GM11168 (cell line): Measurements from ENCODE around the gene IGF1.

Experiments used
- in situ Hi-C: fragments of 300-500 bp; cut with MboI; formaldehyde crosslinking; loops from one replicate; pipeline ENCODE4 v1.12.0; 2022; ENCODE audit warnings: low sequenced_read_pairs; ENCODE audit not compliant: unreplicated experiment

The IGF1 gene

GRCh38 chr12:102436867-102437266 is 43.5 kb downstream of the IGF1 start:
- in situ Hi-C loops, result no loop called here

DNA sequence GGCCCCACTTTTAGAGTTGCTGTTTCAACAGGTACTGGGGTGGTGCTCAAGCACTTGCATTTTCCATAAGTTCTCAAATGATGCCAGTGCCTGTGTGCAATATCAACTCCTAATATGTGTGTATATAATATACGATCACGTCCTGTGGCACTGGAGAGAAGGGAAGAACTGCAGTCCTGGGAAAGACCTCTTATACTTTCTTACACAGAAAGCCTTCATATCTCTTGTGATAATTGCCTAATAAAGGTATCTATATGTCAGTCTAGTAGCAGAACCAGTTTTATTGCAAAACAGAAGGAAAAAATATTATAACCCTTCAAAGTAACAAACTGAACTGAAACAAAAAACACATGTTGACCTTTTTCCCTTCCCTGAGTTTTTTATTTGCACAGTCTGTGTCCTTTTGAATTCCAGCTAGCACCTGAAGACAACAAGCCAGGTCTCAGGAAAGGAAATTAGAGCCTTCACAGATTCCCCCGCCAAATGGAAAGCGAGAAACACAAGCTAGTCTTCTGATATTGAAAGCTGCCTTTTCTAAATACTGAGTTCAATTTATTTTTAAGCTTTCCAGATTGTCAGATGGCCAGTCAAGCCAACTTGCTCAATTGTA is 44.4 kb downstream of the IGF1 start:
- in situ Hi-C loops, result no loop called here

DNA sequence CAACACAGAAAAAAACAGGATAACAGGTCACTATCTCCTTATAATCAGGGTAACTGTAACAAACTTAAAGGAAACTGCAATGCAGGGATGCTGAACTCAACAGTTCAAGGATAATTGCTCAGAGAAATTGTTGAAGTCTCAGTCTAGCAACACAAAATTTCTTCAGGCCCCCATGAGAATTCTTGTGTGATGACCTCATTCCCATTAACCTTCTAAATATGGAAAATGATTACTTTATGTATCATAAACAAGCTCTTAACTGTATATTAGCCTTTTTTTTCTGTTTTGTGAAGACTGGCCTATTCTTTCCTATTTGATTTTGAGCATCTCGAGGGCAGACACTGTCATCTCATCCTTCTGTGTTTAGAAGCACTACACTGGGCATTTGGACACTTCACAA is 47.1 kb downstream of the IGF1 start:
- in situ Hi-C loops, result no loop called here

DNA sequence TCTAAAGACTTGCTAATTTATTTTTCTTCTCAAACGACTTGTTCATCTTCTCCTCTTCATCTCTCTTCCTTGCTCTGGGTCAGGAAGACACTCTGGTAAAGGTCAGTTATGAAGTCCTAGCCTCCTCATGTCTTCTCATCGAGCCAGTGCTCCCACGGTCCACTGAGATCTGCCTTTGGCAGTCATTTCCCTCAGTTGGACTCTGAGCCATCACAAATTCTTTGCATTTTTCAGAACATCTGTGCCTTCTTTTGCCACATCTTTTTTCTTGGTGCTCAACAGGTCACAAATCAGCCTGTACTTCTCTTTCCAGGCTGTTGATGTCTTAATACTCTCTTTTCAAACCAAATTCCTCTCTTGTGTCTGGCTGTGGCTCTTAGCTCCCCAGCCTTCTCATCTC is 49.7 kb downstream of the IGF1 start:
- in situ Hi-C loops, result no loop called here

- in situ Hi-C loops, result no loop called here
Measured at GRCh38 chr12:102429211-102430154, 50.9 kb downstream of the IGF1 start.

DNA sequence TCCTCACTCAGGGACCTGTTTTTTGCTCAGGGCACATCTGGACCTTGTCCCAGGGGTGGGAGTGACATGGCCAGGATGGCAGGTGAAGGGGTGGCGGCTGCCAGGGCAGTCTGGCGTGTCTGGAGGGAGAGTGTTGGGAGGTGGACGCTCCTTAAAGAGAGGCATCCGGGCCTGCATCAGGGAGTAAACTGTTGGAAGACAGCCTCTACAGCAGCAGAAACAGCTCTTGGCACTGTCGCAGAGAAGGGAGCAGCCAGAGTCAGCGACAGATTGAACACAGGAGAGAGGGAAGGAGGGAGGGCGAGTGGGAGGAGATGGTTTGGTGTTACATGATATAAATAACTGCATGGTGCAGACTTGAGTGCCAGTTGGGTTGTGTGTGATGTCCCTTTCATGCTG is 52.8 kb downstream of the IGF1 start:
- in situ Hi-C loops, result no loop called here

DNA sequence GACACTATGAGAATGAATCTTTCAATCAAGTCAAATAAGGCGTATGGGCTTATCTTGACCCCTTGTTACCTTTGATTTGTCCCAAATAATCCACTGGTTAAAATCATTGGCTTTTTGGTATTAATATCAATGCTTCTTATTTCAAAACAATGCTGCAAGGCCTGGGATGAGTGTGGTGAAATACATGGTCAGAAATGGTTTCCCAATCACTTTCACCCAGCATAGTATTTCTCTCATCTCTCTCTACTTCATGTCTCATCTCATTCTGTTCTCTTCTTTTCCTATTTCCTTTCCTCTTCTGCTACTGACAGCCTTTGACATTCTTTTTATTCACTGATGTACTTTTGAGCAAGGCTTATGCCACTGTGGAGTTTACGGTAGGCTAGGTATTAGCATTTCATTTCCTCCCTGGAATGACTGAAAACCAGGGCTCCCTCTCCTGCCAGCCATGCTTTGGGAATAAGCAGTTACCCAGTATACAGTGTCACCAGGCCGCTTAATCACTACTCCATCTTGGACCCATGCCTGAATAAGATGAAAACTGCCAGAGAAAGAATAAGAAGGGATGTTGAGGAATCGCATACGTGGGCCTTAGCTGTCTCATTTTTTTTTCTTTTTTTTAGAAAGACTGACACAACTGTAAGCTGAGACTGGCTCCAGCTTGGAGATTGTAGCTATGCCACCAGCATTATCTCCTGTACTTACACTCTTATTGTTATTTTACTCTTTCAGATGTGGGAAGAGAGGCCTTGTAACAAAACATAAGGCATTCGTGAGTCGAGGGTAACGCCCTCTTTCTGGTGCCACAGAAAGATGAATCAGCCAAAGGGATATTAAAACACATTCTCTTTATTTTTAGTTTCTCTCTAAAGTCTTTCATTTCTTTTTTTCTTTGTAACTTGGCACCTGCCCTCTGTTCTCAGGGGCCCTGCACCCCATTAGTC is 53.5 kb downstream of the IGF1 start:
- in situ Hi-C loops, result no loop called here

DNA sequence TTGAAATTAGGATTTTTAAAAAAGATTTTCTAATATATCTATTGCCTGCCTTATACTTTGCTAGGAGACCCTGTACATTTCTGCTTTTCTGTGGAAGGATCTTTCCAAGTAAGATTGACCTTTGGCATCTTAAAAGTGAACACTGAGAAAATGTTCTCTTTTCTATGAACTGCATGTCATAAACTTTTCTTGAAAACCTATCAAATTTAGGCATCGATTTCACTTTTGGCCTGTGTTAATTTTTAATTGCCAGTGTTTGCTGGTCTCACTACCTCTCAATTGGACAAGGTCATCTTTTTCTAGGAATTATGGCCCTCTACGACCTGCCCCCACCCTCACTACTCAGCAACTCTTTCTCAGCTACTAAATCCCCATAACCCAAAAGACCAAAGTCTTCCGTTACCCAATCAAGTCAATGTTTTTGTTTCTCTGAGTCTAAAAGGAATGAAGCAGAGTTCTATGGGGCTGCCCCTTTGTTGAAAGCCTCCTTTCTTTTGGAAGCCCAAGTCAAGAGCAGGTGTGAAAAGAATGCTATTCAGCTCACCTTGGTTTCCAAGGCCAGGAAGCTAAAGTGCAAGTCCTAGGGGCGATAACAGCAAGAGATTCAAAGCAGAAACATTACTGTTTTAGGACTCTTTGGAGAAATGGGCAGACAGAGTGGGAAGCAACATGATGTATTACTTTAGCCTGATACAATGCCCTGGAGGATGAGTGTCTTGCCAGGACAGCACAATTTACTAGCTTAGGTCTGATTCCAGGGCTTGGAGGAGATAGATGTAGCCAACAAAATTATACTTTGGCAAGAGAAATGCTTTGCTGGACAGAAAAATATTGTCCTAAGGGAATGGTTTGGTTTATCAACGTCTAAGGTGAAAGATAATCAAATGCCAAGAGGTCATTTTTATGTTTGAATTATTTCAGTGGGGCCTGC is 55.0 kb downstream of the IGF1 start:
- in situ Hi-C loops, result no loop called here

- in situ Hi-C loops, result no loop called here
Measured at GRCh38 chr12:102423462-102423861, 56.9 kb downstream of the IGF1 start.

GRCh38 chr12:102421802-102422583 is 58.4 kb downstream of the IGF1 start:
- in situ Hi-C loops, result no loop called here

DNA sequence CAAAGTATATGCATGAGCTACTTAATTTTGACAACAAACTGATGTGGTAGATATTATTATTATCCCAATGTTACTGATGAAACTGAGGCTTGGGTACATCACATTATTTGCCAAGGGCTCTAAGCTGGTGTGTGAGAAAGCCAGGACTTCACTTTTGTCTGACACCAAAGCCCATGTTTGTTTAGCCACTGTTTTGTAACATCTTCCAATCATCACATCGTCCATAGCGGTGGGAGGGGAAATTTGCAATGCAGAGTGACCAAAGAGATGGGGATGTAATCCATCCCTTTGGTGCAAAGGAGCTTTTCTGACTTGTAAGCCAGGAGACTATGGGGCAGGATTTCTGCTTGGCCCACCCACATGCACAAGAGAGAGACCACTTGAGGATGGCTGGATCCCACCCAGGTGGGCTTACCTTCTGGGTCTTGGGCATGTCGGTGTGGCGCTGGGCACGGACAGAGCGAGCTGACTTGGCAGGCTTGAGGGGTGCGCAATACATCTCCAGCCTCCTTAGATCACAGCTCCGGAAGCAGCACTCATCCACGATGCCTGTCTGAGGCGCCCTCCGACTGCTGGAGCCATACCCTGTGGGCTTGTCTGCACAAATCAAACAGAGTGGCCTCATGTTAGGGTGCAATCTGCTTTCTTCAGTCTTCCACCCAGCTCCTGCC is 61.1 kb downstream of the IGF1 start:
- in situ Hi-C loops, result no loop called here

DNA sequence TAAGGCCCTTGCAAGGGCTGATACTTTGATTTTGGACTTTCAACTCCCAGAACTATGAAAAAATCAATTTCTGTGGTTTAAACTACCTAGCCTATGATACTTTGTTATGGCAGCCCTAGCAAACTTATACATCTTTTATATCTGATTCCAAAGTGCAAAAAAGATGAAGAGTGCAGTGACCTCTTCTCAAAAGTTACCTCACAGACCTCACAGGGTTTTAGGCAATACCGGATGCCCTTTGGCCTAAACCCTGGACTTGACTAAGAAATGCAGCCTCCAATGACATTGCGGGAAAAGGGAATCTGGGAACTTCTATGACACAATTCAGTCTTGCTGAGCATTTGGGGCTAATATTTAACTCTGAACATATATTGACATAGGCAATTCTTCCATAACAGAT is 63.3 kb downstream of the IGF1 start:
- in situ Hi-C loops, result no loop called here

GRCh38 chr12:102415515-102415914 is 64.8 kb downstream of the IGF1 start:
- in situ Hi-C loops, result no loop called here

DNA sequence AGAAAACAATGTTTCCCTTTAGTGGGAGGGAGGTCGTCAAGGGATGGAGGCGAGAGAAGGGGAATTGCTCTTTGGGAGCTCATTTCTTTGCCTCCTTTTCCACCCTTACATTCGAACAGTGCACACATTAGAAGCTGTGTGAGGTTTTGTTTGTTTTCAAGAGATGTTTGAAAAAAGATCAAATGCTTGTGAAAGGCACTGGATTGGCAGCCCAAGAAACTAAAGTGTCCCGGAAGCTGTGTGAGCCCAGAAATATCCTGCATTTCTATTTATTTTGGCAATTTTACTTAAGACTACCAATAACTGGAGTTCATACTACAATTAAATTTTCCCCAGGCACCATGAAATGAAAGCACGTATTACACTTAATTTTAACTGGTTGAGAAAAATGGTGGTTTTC is 67.0 kb downstream of the IGF1 start:
- in situ Hi-C loops, result no loop called here

DNA sequence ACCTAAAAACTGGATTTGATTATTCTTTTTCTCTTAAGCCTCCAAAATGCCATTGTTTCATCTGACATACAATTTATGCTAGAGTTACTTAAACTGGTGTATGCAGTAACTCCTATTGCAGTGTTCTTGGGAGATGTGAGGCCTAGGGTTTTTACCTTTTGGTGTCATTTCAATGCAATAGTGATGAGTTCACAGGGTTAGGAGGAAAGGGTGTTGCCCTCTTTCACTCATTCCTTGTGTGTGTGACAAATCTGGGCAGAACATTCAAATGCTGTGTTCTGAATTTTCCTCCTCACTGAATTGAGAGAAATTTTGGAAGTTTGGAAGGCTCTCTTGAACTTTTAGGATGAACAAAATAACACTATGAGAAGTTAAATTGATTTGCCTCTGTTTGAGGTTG is 69.9 kb downstream of the IGF1 start:
- in situ Hi-C loops, result no loop called here

DNA sequence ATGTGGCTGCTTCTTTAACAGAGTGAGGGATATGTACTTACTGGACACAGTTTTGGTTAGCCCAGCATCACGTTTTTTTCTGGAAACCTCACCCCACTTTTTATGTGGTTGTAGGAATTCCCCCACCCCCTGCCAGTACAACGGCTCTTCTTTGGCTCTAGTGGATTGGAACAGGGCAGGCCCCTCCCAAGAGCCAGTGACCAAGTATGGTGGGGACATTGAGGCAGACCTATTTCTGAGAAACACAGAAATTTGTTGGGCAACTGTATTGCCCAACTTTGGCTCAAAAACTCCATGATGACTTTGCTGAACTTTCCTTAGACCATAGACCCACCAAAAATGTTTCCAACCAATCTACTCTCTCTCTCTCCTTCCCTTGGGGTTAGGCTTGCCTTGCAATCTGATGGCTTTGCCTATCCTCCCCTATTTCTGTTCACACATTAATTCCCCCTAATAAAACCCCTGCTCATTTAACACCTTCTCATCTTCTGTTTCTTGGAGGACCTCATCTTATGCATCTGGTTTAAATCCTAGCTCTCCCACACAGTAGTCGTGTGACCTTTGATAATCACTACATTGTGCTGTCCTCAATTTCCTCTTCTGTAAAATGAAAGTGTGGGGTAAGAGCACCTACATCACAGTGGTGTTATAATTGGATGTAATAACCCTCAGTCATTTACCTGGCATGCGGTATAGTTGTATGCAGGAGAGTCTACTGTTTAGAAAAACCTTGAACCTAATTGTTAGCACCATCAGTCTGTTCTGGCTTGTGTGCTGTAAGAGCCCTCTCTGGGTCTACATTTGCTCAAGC is 71.7 kb downstream of the IGF1 start:
- in situ Hi-C loops, result no loop called here

DNA sequence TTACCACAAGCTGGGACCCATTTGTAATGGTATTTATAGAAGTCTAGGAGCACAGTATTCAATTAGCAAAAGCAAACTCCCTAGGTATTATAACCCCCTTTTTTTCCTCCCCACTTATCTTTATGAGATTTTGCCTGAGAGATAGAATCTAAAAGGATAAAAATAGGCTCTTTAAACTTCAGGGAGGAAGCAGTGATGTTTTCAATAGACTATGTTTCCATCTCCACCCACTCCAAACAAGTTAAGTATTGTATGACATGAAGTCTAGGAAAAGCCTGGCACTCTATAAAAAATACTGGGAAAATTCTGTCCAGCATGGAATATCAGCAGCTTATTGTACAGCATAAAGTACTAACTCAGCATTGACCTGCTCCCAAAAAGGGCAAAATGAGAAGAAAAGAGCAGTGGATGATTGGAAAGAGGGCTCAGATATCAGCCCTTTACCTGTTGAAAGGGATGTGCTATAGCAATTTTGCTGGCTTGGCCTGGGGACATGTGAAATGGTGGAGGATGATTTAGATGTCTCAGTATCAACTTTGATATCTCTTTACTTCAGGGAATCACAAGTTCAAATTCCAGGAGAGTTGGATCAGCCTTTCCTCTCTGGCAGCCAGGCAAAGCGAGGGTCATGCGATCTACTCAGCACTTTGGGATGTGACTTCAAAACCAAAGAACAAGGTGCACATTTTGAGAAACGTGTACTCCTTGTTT is 72.4 kb downstream of the IGF1 start:
- in situ Hi-C loops, result no loop called here
